ENCODE measurements around the gene GPR75. TPM values are rescaled to one million over a fixed set of nuclear protein-coding genes. Genes with fewer than 3 reads are reported as not detected.

GPR75 gene
- total and polyA plus RNA-seq, 2 donors from 2014 or later, result 0.17 to 2.4 TPM

- H3K9ac ChIP-seq (ENCODE audit: low read length in 3 of 3), result no peak overlapping the region
- TF ChIP-seq CTCF (IDR thresholded peaks at IDR 0.05; ENCODE audit: borderline replicate concordance, extremely low read depth, insufficient read depth), result no peak
- DNase-seq (no peak), FAIRE-seq (no peak)
- H3K4me1 ChIP-seq (ENCODE audit: control insufficient read depth in 2 of 3, insufficient read depth in 2 of 3, low read depth in 1 of 3, low read length in 3 of 3), result no peaks in the 10 kb centered on the region
- H3K4me3 ChIP-seq (ENCODE audit: low read length in 3 of 3), result no peak overlapping the region
- H3K36me3 ChIP-seq (ENCODE audit: control insufficient read depth in 2 of 3, insufficient read depth in 3 of 3, low read length in 3 of 3), result peaks cover 17 to 66% (median 32%) of the 10 kb centered on the region in 3 donors
- no peak overlapping the region for H3K27ac ChIP-seq (ENCODE audit: low read depth in 2 of 2, low read length in 2 of 2)
- no peaks in the 10 kb centered on the region for H3K9me3 ChIP-seq (ENCODE audit: control insufficient read depth in 2 of 3, insufficient read depth in 1 of 3, low read length in 3 of 3)
- H3K27me3 ChIP-seq (ENCODE audit: control insufficient read depth, insufficient read depth, low read length), result no peaks in the 10 kb centered on the region
- intact Hi-C loops (cut with DNase I), result no loop called here
These were observed 26.9 kb upstream of the GPR75 start for GRCh38 chr2:53886406-53887280.

GRCh38 chr2:53884883-53885282, 25.1 kb upstream of the GPR75 start:
- DNase-seq, result no peak
- no peak for FAIRE-seq
- Histone ChIP-seq H3K4me3 (ENCODE audit: low read length in 3 of 3) (no peak overlapping the region), H3K9ac (ENCODE audit: low read length in 3 of 3) (no peak overlapping the region), H3K27ac (ENCODE audit: low read depth in 2 of 2, low read length in 2 of 2) (no peak overlapping the region), H3K4me1 (ENCODE audit: control insufficient read depth in 2 of 3, insufficient read depth in 2 of 3, low read depth in 1 of 3, low read length in 3 of 3) (no peaks in the 10 kb centered on the region), H3K9me3 (ENCODE audit: control insufficient read depth in 2 of 3, insufficient read depth in 1 of 3, low read length in 3 of 3) (no peaks in the 10 kb centered on the region), H3K27me3 (ENCODE audit: control insufficient read depth, insufficient read depth, low read length) (no peaks in the 10 kb centered on the region), H3K36me3 (ENCODE audit: control insufficient read depth in 2 of 3, insufficient read depth in 3 of 3, low read length in 3 of 3) (peaks cover 14 to 53% (median 31%) of the 10 kb centered on the region in 3 donors)
- TF ChIP-seq CTCF (IDR thresholded peaks at IDR 0.05; ENCODE audit: borderline replicate concordance, extremely low read depth, insufficient read depth), result no peak
- intact Hi-C loops (cut with DNase I), result no loop called here

DNA sequence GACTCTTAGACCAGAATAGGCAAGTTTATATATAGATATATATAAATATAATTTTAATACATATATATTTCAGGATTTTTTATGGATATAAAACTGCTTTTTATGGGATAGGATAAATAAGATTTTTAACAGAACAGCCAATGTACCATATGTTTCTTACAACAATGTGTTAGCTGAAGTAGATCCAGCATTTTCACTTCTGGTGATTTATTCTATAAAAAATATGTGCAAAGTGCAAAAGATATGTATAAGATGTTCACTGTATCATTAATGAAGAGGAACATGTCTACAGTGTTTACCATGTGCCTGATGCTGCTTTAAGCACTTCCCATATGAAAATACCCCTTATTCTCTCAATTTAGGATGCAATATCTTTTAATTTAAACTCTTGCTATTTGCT, 22.2 kb upstream of the GPR75 start:
- Histone ChIP-seq H3K4me3 (ENCODE audit: low read length in 3 of 3) (no peak overlapping the region), H3K36me3 (ENCODE audit: control insufficient read depth in 2 of 3, insufficient read depth in 3 of 3, low read length in 3 of 3) (peaks cover 9 to 37% (median 25%) of the 10 kb centered on the region in 3 donors), H3K4me1 (ENCODE audit: control insufficient read depth in 2 of 3, insufficient read depth in 2 of 3, low read depth in 1 of 3, low read length in 3 of 3) (no peaks in the 10 kb centered on the region), H3K27ac (ENCODE audit: low read depth in 2 of 2, low read length in 2 of 2) (no peak overlapping the region), H3K27me3 (ENCODE audit: control insufficient read depth, insufficient read depth, low read length) (no peaks in the 10 kb centered on the region), H3K9me3 (ENCODE audit: control insufficient read depth in 2 of 3, insufficient read depth in 1 of 3, low read length in 3 of 3) (no peaks in the 10 kb centered on the region), H3K9ac (ENCODE audit: low read length in 3 of 3) (no peak overlapping the region)
- intact Hi-C loops (cut with DNase I), result no loop called here
- TF ChIP-seq CTCF (IDR thresholded peaks at IDR 0.05; ENCODE audit: borderline replicate concordance, extremely low read depth, insufficient read depth), result no peak
- FAIRE-seq, result no peak
- no peak for DNase-seq
